DOHH2 (cell line): Measurements from ENCODE around the gene CASKIN1.
A peak's percentile ranks its signal among the peaks of the same experiment; 100 is the strongest.

Experiments
- H3F3A ChIP-seq: fragments of 200-600 bp; sonication (generic), shearing (Covaris generic); 2 replicates; pipeline ENCODE4 v1.6.0; 2016; ENCODE audit warnings: antibody characterized with exemption, mild to moderate bottlenecking; ENCODE audit not compliant: control insufficient read depth, insufficient read depth
- H3K27ac ChIP-seq: fragments of 200-600 bp; sonication (generic); 2 replicates; pipeline ENCODE4 v1.5.1; 2014; ENCODE audit warnings: low read depth, mild to moderate bottlenecking, low read length, moderate library complexity
- H3K27me3 ChIP-seq: fragments of 200-600 bp; sonication (generic); 2 replicates; pipeline ENCODE4 v1.6.1; 2014; ENCODE audit warnings: mild to moderate bottlenecking, low read length, mixed read lengths; ENCODE audit not compliant: control insufficient read depth
- H3K36me3 ChIP-seq: fragments of 200-600 bp; sonication (generic); 2 replicates; pipeline ENCODE4 v1.6.1; 2014; ENCODE audit warnings: mild to moderate bottlenecking, low read length, moderate library complexity, mixed read lengths; ENCODE audit not compliant: control insufficient read depth
- H3K4me1 ChIP-seq: fragments of 200-600 bp; sonication (generic); 2 replicates; pipeline ENCODE4 v1.6.1; 2014; ENCODE audit warnings: mild to moderate bottlenecking, low read length, mixed read lengths; ENCODE audit not compliant: control insufficient read depth
- H3K4me2 ChIP-seq: fragments of 200-600 bp; sonication (generic); 2 replicates; pipeline ENCODE4 v1.6.0; 2014; ENCODE audit warnings: mild to moderate bottlenecking, low read length, moderate library complexity
- H3K4me3 ChIP-seq: fragments of 200-600 bp; sonication (generic); 2 replicates; pipeline ENCODE4 v1.5.1; 2014; ENCODE audit warnings: mild to moderate bottlenecking, low read length, mixed read lengths
- H3K79me2 ChIP-seq: fragments of 200-600 bp; sonication (generic); 2 replicates; pipeline ENCODE4 v1.6.1; 2014; ENCODE audit warnings: mild to moderate bottlenecking, low read length, mixed read lengths; ENCODE audit not compliant: control insufficient read depth
- H3K9me2 ChIP-seq: fragments of 200-600 bp; sonication (generic); replicated peaks from 2 replicates; pipeline ENCODE4 v1.6.1; 2014; ENCODE audit warnings: mild to moderate bottlenecking, low read length, mixed read lengths; ENCODE audit not compliant: control insufficient read depth
- H3K9me3 ChIP-seq: fragments of 200-600 bp; sonication (generic); 2 replicates; pipeline ENCODE4 v1.6.1; 2014; ENCODE audit warnings: antibody characterized with exemption, low read length, mixed read lengths; ENCODE audit not compliant: control insufficient read depth, insufficient read depth
- H4K20me1 ChIP-seq: fragments of 200-600 bp; sonication (generic); 2 replicates; pipeline ENCODE4 v1.6.0; 2014; ENCODE audit warnings: low read depth, mild to moderate bottlenecking, antibody characterized with exemption, low read length, moderate library complexity; ENCODE audit not compliant: control insufficient read depth, insufficient read depth
- CTCF ChIP-seq: fragments of 200-600 bp; sonication (generic); IDR thresholded peaks from one replicate; pipeline ENCODE4 v1.5.1; 2014; ENCODE audit warnings: antibody characterized with exemption, mild to moderate bottlenecking, low read depth, low read length; ENCODE audit not compliant: poor library complexity, severe bottlenecking
- EZH2phosphoT487 ChIP-seq: fragments of 200-600 bp; sonication (generic); IDR thresholded peaks from 2 replicates; pipeline ENCODE4 v1.6.1; 2017; ENCODE audit warnings: borderline replicate concordance, mild to moderate bottlenecking, antibody characterized with exemption, low read length, moderate library complexity, mixed read lengths

CASKIN1 gene

GRCh38 chr16:2198283-2198682, 1.9 kb upstream of the CASKIN1 start:
- Histone ChIP-seq H3K27ac (no peak overlapping the region), H3K27me3 (peaks cover 63% of the 10 kb centered on the region)

GRCh38 chr16:2197765-2198164, 1.4 kb upstream of the CASKIN1 start:
- H3K36me3 ChIP-seq = no peaks in the 10 kb centered on the region
- no peaks in the 10 kb centered on the region for H3K9me3 ChIP-seq
- no peaks in the 10 kb centered on the region for H3F3A ChIP-seq
- peaks cover 10% of the 10 kb centered on the region for H3K4me1 ChIP-seq
- no peaks in the 10 kb centered on the region for H3K79me2 ChIP-seq
- H3K27me3 ChIP-seq = peaks cover 64% of the 10 kb centered on the region
- TF ChIP-seq CTCF (no peak), EZH2phosphoT487 (no peak)
- no peak overlapping the region for H3K4me3 ChIP-seq
- no peak overlapping the region for H3K4me2 ChIP-seq
- H3K27ac ChIP-seq = no peak overlapping the region
- peaks cover 5% of the 10 kb centered on the region; the same call in 1 of the 2 replicates for H4K20me1 ChIP-seq
- H3K9me2 ChIP-seq = no peaks in the 10 kb centered on the region

More at GRCh38 chr16:2198283-2198682, 1.9 kb upstream of the CASKIN1 start:
- Histone ChIP-seq H3F3A (no peaks in the 10 kb centered on the region), H3K9me2 (no peaks in the 10 kb centered on the region), H3K9me3 (no peaks in the 10 kb centered on the region), H3K36me3 (no peaks in the 10 kb centered on the region), H3K4me3 (no peak overlapping the region), H3K4me1 (peaks cover 10% of the 10 kb centered on the region), H3K4me2 (no peak overlapping the region), H3K79me2 (no peaks in the 10 kb centered on the region), H4K20me1 (peaks cover 5% of the 10 kb centered on the region; the same call in 1 of the 2 replicates)
- TF ChIP-seq EZH2phosphoT487 (no peak), CTCF (no peak)

DNA sequence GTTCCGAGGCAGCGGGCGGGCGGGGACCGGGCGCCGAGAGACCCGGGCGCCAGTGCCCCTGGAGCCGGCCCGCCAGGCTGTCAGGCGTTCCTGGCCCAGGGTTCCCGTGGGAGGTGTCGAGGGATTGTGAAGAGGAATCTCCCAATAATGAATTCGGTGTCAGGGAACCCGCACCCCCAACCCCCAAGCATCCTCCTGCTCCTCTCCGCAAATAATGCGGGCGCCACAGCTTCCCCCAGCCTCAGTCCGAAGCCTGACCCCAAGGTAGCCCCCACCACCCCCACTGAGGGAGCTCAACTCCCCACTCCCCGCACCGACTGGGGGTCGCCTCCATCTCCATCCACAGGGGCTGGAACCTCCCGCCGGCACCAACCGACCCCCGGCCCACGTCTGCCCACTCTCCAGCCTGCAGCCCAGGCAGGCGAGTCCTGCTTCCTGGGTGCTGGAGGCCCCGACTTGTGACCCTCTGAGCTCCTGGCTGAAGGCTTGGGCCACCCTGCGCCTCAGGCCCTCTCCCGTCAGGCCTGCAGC, 641 bp upstream of the CASKIN1 start:
- Histone ChIP-seq H3K79me2 (no peaks in the 10 kb centered on the region), H3K27ac (no peak overlapping the region), H3K4me2 (no peak overlapping the region), H3K36me3 (no peaks in the 10 kb centered on the region), H3F3A (no peaks in the 10 kb centered on the region), H3K27me3 (peaks cover 64% of the 10 kb centered on the region), H3K9me3 (no peaks in the 10 kb centered on the region), H4K20me1 (peaks cover 5% of the 10 kb centered on the region; the same call in 1 of the 2 replicates), H3K9me2 (no peaks in the 10 kb centered on the region), H3K4me3 (no peak overlapping the region), H3K4me1 (peaks cover 10% of the 10 kb centered on the region)
- no peak for TF ChIP-seq CTCF
- TF ChIP-seq EZH2phosphoT487 = peak; percentile 64; the same call in 1 of the 2 replicates
